Uterus (tissue), 4 donors: Measurements from ENCODE around the gene IL23A. TPM values are rescaled to one million over a fixed set of nuclear protein-coding genes. Genes with fewer than 3 reads are reported as not detected.

Experiments used
- DNase-seq, 2 donors: peaks; one replicate each; pipeline ENCODE4 v3.0.0-alpha.2; 2019 to 2020
- H3K27ac ChIP-seq, 2 donors: fragments of 200-600 bp; sonication (generic); 1 replicate in 1 of 2; 2 replicates in 1 of 2; pipeline ENCODE4 v1.5.1; 2016 to 2018
- H3K27me3 ChIP-seq, 2 donors: fragments of 200-600 bp; sonication (generic); one replicate each; pipeline ENCODE4 v1.5.1; 2018 to 2019; ENCODE audit warnings: control low read depth in 1 of 2
- H3K36me3 ChIP-seq, 2 donors: fragments of 200-600 bp; sonication (generic); one replicate each; pipeline ENCODE4 v1.5.1; 2019; ENCODE audit warnings: control low read depth in 1 of 2
- H3K4me1 ChIP-seq, 2 donors: fragments of 200-600 bp; sonication (generic); one replicate each; pipeline ENCODE4 v1.5.1; 2018 to 2019; ENCODE audit warnings: control low read depth in 1 of 2
- H3K4me3 ChIP-seq, 2 donors: fragments of 200-600 bp; sonication (generic); 1 replicate in 1 of 2; 2 replicates in 1 of 2; pipeline ENCODE4 v1.5.1; 2018 to 2019; ENCODE audit warnings: mild to moderate bottlenecking in 1 of 2
- H3K9me3 ChIP-seq, 2 donors: fragments of 200-600 bp; sonication (generic); one replicate each; pipeline ENCODE4 v1.5.1; 2019; ENCODE audit warnings: control low read depth in 1 of 2
- CTCF ChIP-seq, 4 experiments: fragments of 200-600 bp in 2 of 4; fragments of 450-650 bp in 2 of 4; sonication (generic) in 2 of 4; IDR thresholded peaks; one replicate each; pipeline ENCODE4 v1.5.1; 2016 to 2019; ENCODE audit warnings: antibody characterized with exemption in 4 of 4, mild to moderate bottlenecking in 2 of 4, moderate library complexity in 1 of 4
- POLR2A ChIP-seq, 2 donors: fragments of 450-650 bp; IDR thresholded peaks; one replicate each; pipeline ENCODE4 v1.6.1; 2016; ENCODE audit warnings: antibody characterized with exemption in 2 of 2, mild to moderate bottlenecking in 1 of 2, moderate library complexity in 1 of 2
- intact Hi-C: fragments of 100-400 bp; cut with DNase I; formaldehyde crosslinking; loops from one replicate; pipeline ENCODE4 v1.15.1; 2023; ENCODE audit warnings: low total_unique reads
- total RNA-seq, 4 donors: library from RNA; depleted of rRNA in 3 of 4; stranded (reverse); fragments of >200 nt in 3 of 4; gene quantifications; one replicate each; pipeline versions ENCODE4 v1.1.0 to v1.2.4, GENCODE V29; 2014 to 2023
- donor health status: DM: yes; HTN: yes; CAD: no.

Gene IL23A
- total RNA-seq, 4 donors from 2014 or later: 0.97 TPM; not detected in 3

- Histone ChIP-seq H3K27ac (no peak overlapping the region), H3K36me3 (no peaks in the 10 kb centered on the region), H3K4me3 (no peak overlapping the region), H3K9me3 (no peaks in the 10 kb centered on the region), H3K27me3 (no peaks in the 10 kb centered on the region), H3K4me1 (peaks cover 0 to 4% of the 10 kb centered on the region in 2 donors)
- no peak for DNase-seq
- no peak for TF ChIP-seq CTCF (IDR thresholded peaks at IDR 0.05)
- no peak for TF ChIP-seq POLR2A (IDR thresholded peaks at IDR 0.05)
- intact Hi-C loops: no loop called here
Observed at GRCh38 chr12:56361487-56362129, 22.9 kb downstream of the IL23A start.

GRCh38 chr12:56362130-56363059 is 23.7 kb downstream of the IL23A start, which contains the start of gene APOF:
APOF (minus strand) TSS chr12:56362857; CDS start chr12:56362745, 112 bp downstream.
- DNase-seq: no peak
- Histone ChIP-seq H3K36me3 (no peaks in the 10 kb centered on the region), H3K27ac (no peak within 1 kb of the TSS), H3K4me1 (peaks cover 0 to 4% of the 10 kb centered on the region in 2 donors), H3K4me3 (no peak within 1 kb of the TSS), H3K27me3 (no peaks in the 10 kb centered on the region), H3K9me3 (no peaks in the 10 kb centered on the region)
- no peak for TF ChIP-seq CTCF (IDR thresholded peaks at IDR 0.05)
- no peak for TF ChIP-seq POLR2A (IDR thresholded peaks at IDR 0.05)
- intact Hi-C loops: no loop called here

- Histone ChIP-seq H3K9me3 (no peaks in the 10 kb centered on the region), H3K36me3 (no peaks in the 10 kb centered on the region), H3K4me1 (no peaks in the 10 kb centered on the region), H3K27me3 (no peaks in the 10 kb centered on the region), H3K4me3 (no peak overlapping the region), H3K27ac (no peak overlapping the region)
- no peak for DNase-seq
- intact Hi-C loops: no loop called here
- TF ChIP-seq CTCF (IDR thresholded peaks at IDR 0.05): no peak
- no peak for TF ChIP-seq POLR2A (IDR thresholded peaks at IDR 0.05)
Observed at GRCh38 chr12:56366948-56367347, 28.3 kb downstream of the IL23A start.

GRCh38 chr12:56373515-56373914 is 34.8 kb downstream of the IL23A start:
- intact Hi-C loops: no loop called here

More at GRCh38 chr12:56373515-56373914, 34.8 kb downstream of the IL23A start:
- TF ChIP-seq POLR2A (IDR thresholded peaks at IDR 0.05) (no peak), CTCF (IDR thresholded peaks at IDR 0.05) (no peak)
- Histone ChIP-seq H3K27me3 (no peaks in the 10 kb centered on the region), H3K36me3 (no peaks in the 10 kb centered on the region), H3K9me3 (no peaks in the 10 kb centered on the region), H3K27ac (no peak overlapping the region), H3K4me1 (no peaks in the 10 kb centered on the region), H3K4me3 (no peak overlapping the region)
- DNase-seq: no peak
